Stimulated activated CD4-positive, alpha-beta T cell treated with anti-CD3 and anti-CD28 coated beads, Interleukin-15, amount 100 ng/mL, for 48 hours (primary cell): ENCODE results near the gene REN.

ENCODE experiments used
- DNase-seq, 2 donors: peaks; one replicate each; pipeline ENCODE4 v3.0.0-alpha.2; 2020; ENCODE audit warnings: low read depth in 2 of 2

Gene REN

GRCh38 chr1:204134103-204134502 is 32.0 kb downstream of the REN start:
- DNase-seq, result no peak

- DNase-seq, result no peak
These were observed 33.4 kb downstream of the REN start for GRCh38 chr1:204132718-204133117.

- DNase-seq, result no peak
These were observed 34.2 kb downstream of the REN start for GRCh38 chr1:204131978-204132377.

- no peak for DNase-seq
These were observed 34.9 kb downstream of the REN start for GRCh38 chr1:204130981-204131892.

GRCh38 chr1:204130178-204130577 is 36.0 kb downstream of the REN start:
- DNase-seq, result no peak

- DNase-seq, result peak; percentile 40 to 48
These were observed 36.9 kb downstream of the REN start for GRCh38 chr1:204128964-204129896.

GRCh38 chr1:204128464-204128963 is 37.6 kb downstream of the REN start:
- DNase-seq, result no peak

GRCh38 chr1:204127597-204128242 is 38.4 kb downstream of the REN start:
- no peak for DNase-seq

GRCh38 chr1:204126956-204127355 is 39.2 kb downstream of the REN start:
- no peak for DNase-seq

GRCh38 chr1:204126386-204126785 is 39.8 kb downstream of the REN start:
- DNase-seq, result no peak

- DNase-seq, result no peak
These were observed 40.3 kb downstream of the REN start for GRCh38 chr1:204125759-204126351.

GRCh38 chr1:204124639-204125038 is 41.5 kb downstream of the REN start:
- DNase-seq, result no peak

- DNase-seq, result no peak
These were observed 42.8 kb downstream of the REN start for GRCh38 chr1:204123376-204123775.

GRCh38 chr1:204121840-204122555 is 44.1 kb downstream of the REN start:
- DNase-seq, result no peak

- DNase-seq, result no peak
These were observed 49.6 kb downstream of the REN start for GRCh38 chr1:204116539-204116938.

GRCh38 chr1:204115116-204115515 is 51.0 kb downstream of the REN start:
- DNase-seq, result no peak

GRCh38 chr1:204114606-204115005 is 51.5 kb downstream of the REN start:
- DNase-seq, result no peak

- no peak for DNase-seq
These were observed 52.2 kb downstream of the REN start for GRCh38 chr1:204113896-204114295.

GRCh38 chr1:204112876-204113730 is 53.0 kb downstream of the REN start:
- no peak for DNase-seq
